Mesodermal cell (in vitro differentiated cells): ENCODE data around the gene CREB1.

Experiments used
- H3K27ac ChIP-seq: 2 replicates; pipeline ENCODE4 v1.7.0; 2013; ENCODE audit warnings: mild to moderate bottlenecking, low read depth, low read length, moderate library complexity; ENCODE audit not compliant: severe bottlenecking
- H3K36me3 ChIP-seq: 2 replicates; pipeline ENCODE4 v1.7.1; 2013; ENCODE audit warnings: mild to moderate bottlenecking, low read length, moderate library complexity; ENCODE audit not compliant: control insufficient read depth, insufficient read depth
- H3K4me1 ChIP-seq: one replicate; pipeline ENCODE4 v1.7.1; 2013; ENCODE audit warnings: mild to moderate bottlenecking, low read length; ENCODE audit not compliant: insufficient read depth, control insufficient read depth, poor library complexity, severe bottlenecking
- H3K4me3 ChIP-seq: 2 replicates; pipeline ENCODE4 v1.7.0; 2013; ENCODE audit warnings: low read length, control low read depth, mild to moderate bottlenecking; ENCODE audit not compliant: insufficient read depth, poor library complexity, severe bottlenecking; ENCODE audit errors: extremely low read depth
- H3K9me3 ChIP-seq: 2 replicates; pipeline ENCODE4 v1.7.1; 2013; ENCODE audit warnings: mild to moderate bottlenecking, low read length, moderate library complexity; ENCODE audit not compliant: control insufficient read depth
- WGBS, 2 experiments: methylation state at CpG; one replicate each; pipeline ENCODE4 v1.1.5; 2013; ENCODE audit warnings: missing lambda C conversion rate in 2 of 2; ENCODE audit not compliant: insufficient coverage in 2 of 2; 5-methylcytosine and 5-hydroxymethylcytosine counted together

CREB1 gene

GRCh38 chr2:207504513-207505170 lies 25.1 kb upstream of the CREB1 start:
- Histone ChIP-seq H3K27ac (no peak overlapping the region), H3K9me3 (no peaks in the 10 kb centered on the region), H3K4me3 (no peak overlapping the region), H3K4me1 (peaks cover 16% of the 10 kb centered on the region), H3K36me3 (no peaks in the 10 kb centered on the region)
- WGBS, 2 experiments, result 43 to 47% methylated on average over 2 to 6 of the region's 11 CpGs

GRCh38 chr2:207505171-207505570 lies 24.6 kb upstream of the CREB1 start:
- 60% methylated on average over 2 of the region's 3 CpGs; no CpG with 5 or more reads in 1 of the 2 experiments for WGBS, 2 experiments
- Histone ChIP-seq H3K9me3 (no peaks in the 10 kb centered on the region), H3K36me3 (no peaks in the 10 kb centered on the region), H3K4me3 (no peak overlapping the region), H3K27ac (no peak overlapping the region), H3K4me1 (peaks cover 16% of the 10 kb centered on the region)

- H3K9me3 ChIP-seq, result no peaks in the 10 kb centered on the region
- H3K36me3 ChIP-seq, result no peaks in the 10 kb centered on the region
- H3K27ac ChIP-seq, result no peak overlapping the region
- no peak overlapping the region for H3K4me3 ChIP-seq
- WGBS, 2 experiments, result 30% methylated on average over 1 of the region's 1 CpG; no CpG with 5 or more reads in 1 of the 2 experiments
- peaks cover 16% of the 10 kb centered on the region for H3K4me1 ChIP-seq
These were observed 24.0 kb upstream of the CREB1 start for GRCh38 chr2:207505728-207506127.

- Histone ChIP-seq H3K9me3 (no peaks in the 10 kb centered on the region), H3K36me3 (no peaks in the 10 kb centered on the region), H3K27ac (no peak overlapping the region), H3K4me1 (peaks cover 16% of the 10 kb centered on the region), H3K4me3 (no peak overlapping the region)
- WGBS, 2 experiments, result 100% methylated on average over 1 of the region's 1 CpG; no CpG with 5 or more reads in 1 of the 2 experiments
These were observed 23.3 kb upstream of the CREB1 start for GRCh38 chr2:207506426-207506825.

- WGBS, 2 experiments, result no CpG with 5 or more reads among the region's 1 CpG
- Histone ChIP-seq H3K4me1 (peaks cover 4% of the 10 kb centered on the region), H3K9me3 (no peaks in the 10 kb centered on the region), H3K36me3 (no peaks in the 10 kb centered on the region), H3K4me3 (no peak overlapping the region), H3K27ac (no peak overlapping the region)
These were observed 19.6 kb upstream of the CREB1 start for GRCh38 chr2:207510148-207510547.

- no peaks in the 10 kb centered on the region for H3K9me3 ChIP-seq
- 80 to 97% methylated on average over 2 of the region's 2 CpGs for WGBS, 2 experiments
- no peak overlapping the region for H3K4me3 ChIP-seq
- no peaks in the 10 kb centered on the region for H3K36me3 ChIP-seq
- H3K4me1 ChIP-seq, result no peaks in the 10 kb centered on the region
- no peak overlapping the region for H3K27ac ChIP-seq
These were observed 17.9 kb upstream of the CREB1 start for GRCh38 chr2:207511851-207512250.

- Histone ChIP-seq H3K9me3 (no peaks in the 10 kb centered on the region), H3K36me3 (no peaks in the 10 kb centered on the region), H3K4me3 (no peak overlapping the region), H3K27ac (no peak overlapping the region), H3K4me1 (no peaks in the 10 kb centered on the region)
- 74 to 86% methylated on average over 2 to 3 of the region's 3 CpGs for WGBS, 2 experiments
These were observed 17.4 kb upstream of the CREB1 start for GRCh38 chr2:207512356-207512755.

GRCh38 chr2:207513551-207514257 lies 16.1 kb upstream of the CREB1 start:
- H3K4me1 ChIP-seq, result no peaks in the 10 kb centered on the region
- no peaks in the 10 kb centered on the region for H3K36me3 ChIP-seq
- no peak overlapping the region for H3K27ac ChIP-seq
- 80% methylated on average over 1 of the region's 7 CpGs; no CpG with 5 or more reads in 1 of the 2 experiments for WGBS, 2 experiments
- H3K9me3 ChIP-seq, result no peaks in the 10 kb centered on the region
- H3K4me3 ChIP-seq, result no peak overlapping the region

- Histone ChIP-seq H3K4me3 (no peak overlapping the region), H3K4me1 (no peaks in the 10 kb centered on the region), H3K36me3 (no peaks in the 10 kb centered on the region), H3K27ac (no peak overlapping the region), H3K9me3 (peaks cover 5% of the 10 kb centered on the region)
- whole genome bisulfite sequencing, 2 experiments, result no CpG with 5 or more reads among the region's 2 CpGs
These were observed 15.3 kb upstream of the CREB1 start for GRCh38 chr2:207514451-207514850.

- no CpG with 5 or more reads among the region's 3 CpGs for WGBS, 2 experiments
- Histone ChIP-seq H3K4me3 (no peak overlapping the region), H3K36me3 (no peaks in the 10 kb centered on the region), H3K27ac (no peak overlapping the region), H3K9me3 (peaks cover 5% of the 10 kb centered on the region), H3K4me1 (no peaks in the 10 kb centered on the region)
These were observed 14.1 kb upstream of the CREB1 start for GRCh38 chr2:207515671-207516070.

GRCh38 chr2:207516206-207516605 lies 13.6 kb upstream of the CREB1 start:
- no peaks in the 10 kb centered on the region for H3K36me3 ChIP-seq
- H3K4me3 ChIP-seq, result no peak overlapping the region
- no peak overlapping the region for H3K27ac ChIP-seq
- H3K9me3 ChIP-seq, result peaks cover 5% of the 10 kb centered on the region
- no CpG with 5 or more reads among the region's 1 CpG for WGBS, 2 experiments
- H3K4me1 ChIP-seq, result no peaks in the 10 kb centered on the region
